ENCODE results near the gene HLTF. TPM values are rescaled to one million over a fixed set of nuclear protein-coding genes. Genes with fewer than 3 reads are reported as not detected.

HLTF gene
- total and polyA plus RNA-seq, 2 of the 13 experiments (the other 11 are each of a cell fraction or from before 2014, with no cell fraction given), result 12.0 to 22.9 TPM

GRCh38 chr3:149129326-149130205 is 43.2 kb upstream of the HLTF start, which contains the start of gene HPS3 (continued):
- TF ChIP-seq PAXIP1 (CRISPR knock-in tag; conservative IDR thresholded peaks at IDR 0.05) (no peak; the same call in 1 of the 2 replicates), ZNF282 (IDR thresholded peaks at IDR 0.05; ENCODE audit: partially characterized antibody) (no peak), TCF7L2 (IDR thresholded peaks at IDR 0.05; ENCODE audit: low read depth, low read length) (no peak), RARA (CRISPR knock-in tag; IDR thresholded peaks at IDR 0.05) (no peak; the same call in 1 of the 2 replicates), SOX6 (IDR thresholded peaks at IDR 0.05) (no peak), SOX6 (CRISPR knock-in tag; IDR thresholded peaks at IDR 0.05) (peak; percentile 77), RBM39 (IDR thresholded peaks at IDR 0.05; ENCODE audit: low read depth, low read length, poor library complexity, severe bottlenecking) (peak; percentile 92), DNMT3B (CRISPR knock-in tag; conservative IDR thresholded peaks at IDR 0.05) (no peak), SETDB1 (CRISPR knock-in tag; IDR thresholded peaks at IDR 0.05; ENCODE audit: borderline replicate concordance) (no peak), IRF9 (CRISPR knock-in tag; IDR thresholded peaks at IDR 0.05; ENCODE audit: borderline replicate concordance) (peak; percentile 67), ZNF484 (CRISPR knock-in tag; IDR thresholded peaks at IDR 0.05; ENCODE audit: borderline replicate concordance, low read depth) (no peak), RORA (CRISPR knock-in tag; IDR thresholded peaks at IDR 0.05) (no peak), KAT2B (IDR thresholded peaks at IDR 0.05; ENCODE audit: borderline replicate concordance, low read depth, low read length) (no peak), MAFF (IDR thresholded peaks at IDR 0.05; ENCODE audit: low read depth, low read length) (no peak), EEA1 (CRISPR knock-in tag; IDR thresholded peaks at IDR 0.05; ENCODE audit: borderline replicate concordance) (peak; percentile 56; the same call in 1 of the 2 replicates), IKZF1 (IDR thresholded peaks at IDR 0.05) (no peak), KIAA2018 (CRISPR knock-in tag; IDR thresholded peaks at IDR 0.05; ENCODE audit: borderline replicate concordance) (no peak)
